B cell (primary cell): ENCODE results near the gene NBAS. TPM values are rescaled to one million over a fixed set of nuclear protein-coding genes. Genes with fewer than 3 reads are reported as not detected.

Source experiments
- ATAC-seq: fragments of 200-7000 bp; cut with Tn5 transposase; one replicate; pipeline ENCODE4 v1.10.0; 2021; ENCODE audit warnings: low read depth, mild to moderate bottlenecking, moderate number of reproducible peaks, moderate library complexity
- CTCF ChIA-PET: fragments of 350-600 bp; sonication (Branson Sonifier 250); formaldehyde crosslinking; loops from one replicate; lab custom pipeline; 2021; ENCODE audit warnings: antibody characterized with exemption, inconsistent platforms; lab: Charles Lee
- POLR2A ChIA-PET: fragments of 350-600 bp; sonication (Branson Sonifier 250); formaldehyde crosslinking; loops from one replicate; lab custom pipeline; 2021; ENCODE audit warnings: antibody characterized with exemption; lab: Charles Lee
- DNase-seq: peaks from one replicate; pipeline ENCODE4 v3.0.0; 2013
- H2AFZ ChIP-seq: 2 replicates; pipeline ENCODE4 v1.6.1; 2012; ENCODE audit warnings: mild to moderate bottlenecking, low read depth, low read length; ENCODE audit not compliant: insufficient read depth, poor library complexity, severe bottlenecking
- H3K27ac ChIP-seq, 2 donors: 1 replicate in 1 of 2; 2 replicates in 1 of 2; pipeline ENCODE4 v1.5.1; 2012 to 2013; ENCODE audit warnings: low read length in 2 of 2, mild to moderate bottlenecking in 2 of 2, moderate library complexity in 1 of 2
- H3K27me3 ChIP-seq, 4 experiments: fragments of 200-600 bp in 1 of 4; sonication (generic) in 1 of 4; replicated peaks in 1 of 4; 1 replicate in 2 of 4; 2 replicates in 2 of 4; pipeline versions ENCODE4 v1.6.1 to v1.7.0; 2013 to 2016; ENCODE audit warnings: low read length in 3 of 4, mild to moderate bottlenecking in 2 of 4, mixed read lengths in 1 of 4, moderate library complexity in 1 of 4; ENCODE audit not compliant: insufficient read depth in 4 of 4, control insufficient read depth in 3 of 4; ENCODE audit errors: control extremely low read depth in 1 of 4
- H3K36me3 ChIP-seq, 2 experiments: replicated peaks in 1 of 2; 1 replicate in 1 of 2; 2 replicates in 1 of 2; pipeline versions ENCODE4 v1.6.1 to v1.7.1; 2013; ENCODE audit warnings: low read length in 1 of 2; ENCODE audit not compliant: insufficient read depth in 2 of 2, control insufficient read depth in 1 of 2; ENCODE audit errors: control extremely low read depth in 1 of 2, extremely low read depth in 1 of 2
- H3K4me1 ChIP-seq, 2 donors: fragments of 200-600 bp in 1 of 2; sonication (generic) in 1 of 2; 1 replicate in 1 of 2; 2 replicates in 1 of 2; pipeline versions ENCODE4 v1.5.1 to v1.6.1; 2013 to 2017; ENCODE audit warnings: low read length in 2 of 2; ENCODE audit not compliant: control insufficient read depth in 2 of 2, insufficient read depth in 2 of 2
- H3K4me2 ChIP-seq: replicated peaks from 2 replicates; pipeline ENCODE3; 2012; ENCODE audit warnings: mild to moderate bottlenecking, low read depth, low read length; ENCODE audit not compliant: poor library complexity, severe bottlenecking
- H3K4me3 ChIP-seq, 5 experiments: fragments of 200-600 bp in 1 of 5; sonication (generic) in 1 of 5; 1 replicate in 3 of 5; 2 replicates in 2 of 5; pipeline versions ENCODE4 v1.5.1 to v1.7.0; 2011 to 2016; ENCODE audit warnings: low read length in 4 of 5, mild to moderate bottlenecking in 4 of 5, low read depth in 2 of 5, control low read depth in 1 of 5, moderate library complexity in 1 of 5; ENCODE audit not compliant: insufficient read depth in 1 of 5; ENCODE audit errors: control extremely low read depth in 1 of 5, extremely low read depth in 1 of 5
- H3K79me2 ChIP-seq: fragments of 200-600 bp; sonication (generic); one replicate; pipeline ENCODE4 v1.6.0; 2016; ENCODE audit warnings: low read length; ENCODE audit not compliant: control insufficient read depth, insufficient read depth
- H3K9ac ChIP-seq: fragments of 200-600 bp; sonication (generic); 2 replicates; pipeline ENCODE4 v1.6.1; 2017; ENCODE audit warnings: mild to moderate bottlenecking, low read length, moderate library complexity
- H3K9me3 ChIP-seq, 3 donors: one replicate each; pipeline versions ENCODE4 v1.6.1 to v1.7.1; 2013; ENCODE audit warnings: low read length in 2 of 3; ENCODE audit not compliant: control insufficient read depth in 2 of 3, insufficient read depth in 1 of 3; ENCODE audit errors: control extremely low read depth in 1 of 3
- H4K20me1 ChIP-seq: 2 replicates; pipeline ENCODE4 v1.6.0; 2012; ENCODE audit warnings: mild to moderate bottlenecking, low read length; ENCODE audit not compliant: insufficient read depth, control insufficient read depth, poor library complexity, severe bottlenecking
- H3K27ac Mint-ChIP-seq: one replicate; pipeline ENCODE4 v1.8.0; 2021; ENCODE audit warnings: mixed read lengths
- H3K27me3 Mint-ChIP-seq: one replicate; pipeline ENCODE4 v1.8.0; 2021; ENCODE audit warnings: mixed read lengths
- H3K4me1 Mint-ChIP-seq: one replicate; pipeline ENCODE4 v1.8.0; 2021; ENCODE audit warnings: mixed read lengths
- H3K4me3 Mint-ChIP-seq: one replicate; pipeline ENCODE4 v1.8.0; 2021; ENCODE audit warnings: mixed read lengths
- H3K9me3 Mint-ChIP-seq: one replicate; pipeline ENCODE4 v1.8.0; 2022; ENCODE audit warnings: mixed read lengths; ENCODE audit not compliant: insufficient read depth
- EZH2 ChIP-seq: IDR thresholded peaks from 2 replicates; pipeline ENCODE4 v1.6.1; 2012; ENCODE audit warnings: borderline replicate concordance, low read depth, mild to moderate bottlenecking, moderate library complexity, low read length; ENCODE audit not compliant: insufficient read depth, poor library complexity, severe bottlenecking
- WGBS: methylation state at CpG from one replicate; pipeline ENCODE4 v1.1.5; 2013; ENCODE audit warnings: missing lambda C conversion rate; ENCODE audit not compliant: insufficient coverage; 5-methylcytosine and 5-hydroxymethylcytosine counted together
- intact Hi-C: fragments of 100-400 bp; cut with micrococcal nuclease; formaldehyde crosslinking; loops from one replicate; pipeline ENCODE4 v1.10.0; 2022
- polyA plus RNA-seq: library from polyadenylated mRNA; depleted of rRNA; stranded (reverse); fragments of >200 nt; gene quantifications from 2 replicates; pipeline ENCODE4 v1.2.3, GENCODE V29; 2012
- total RNA-seq, 2 donors: library from RNA; stranded (reverse); fragments of 120-200 nt in 1 of 2; gene quantifications; 1 replicate in 1 of 2; 2 replicates in 1 of 2; pipeline versions ENCODE4 v1.2.3 to v1.2.4, GENCODE V29; 2013 to 2022
- TF ChIP-seq, protein P1 (sequence below): fragments of 200-600 bp; IDR thresholded peaks from one replicate; pipeline ENCODE4 v1.8.0; 2022; ENCODE audit warnings: antibody characterized with exemption, mild to moderate bottlenecking

NBAS gene
- total and polyA plus RNA-seq, 2 donors (not counting 1 experiment from before 2014, with no cell fraction given): 10.6 to 37.3 TPM

DNA sequence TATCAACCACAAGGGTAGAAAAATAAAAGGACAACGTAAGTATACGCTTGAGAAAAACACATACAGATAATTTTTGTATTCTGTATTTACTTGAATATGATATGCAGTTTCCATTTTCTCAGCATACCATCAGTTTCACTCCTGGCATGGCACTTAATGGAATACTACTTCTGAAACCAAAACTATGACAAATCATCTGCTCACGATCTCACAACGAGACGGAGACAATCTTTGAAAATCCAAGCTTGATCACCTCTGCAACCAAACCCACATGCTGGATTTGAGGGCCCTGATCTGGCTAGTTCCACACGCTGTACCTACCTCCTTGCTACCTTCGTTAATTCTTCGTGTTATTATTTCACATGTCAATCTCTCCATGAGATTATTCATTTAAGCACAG, 387.6 kb downstream of the NBAS start:
- no peaks in the 10 kb centered on the region for H3K9me3 ChIP-seq
- CTCF ChIA-PET: no interaction called here

DNA sequence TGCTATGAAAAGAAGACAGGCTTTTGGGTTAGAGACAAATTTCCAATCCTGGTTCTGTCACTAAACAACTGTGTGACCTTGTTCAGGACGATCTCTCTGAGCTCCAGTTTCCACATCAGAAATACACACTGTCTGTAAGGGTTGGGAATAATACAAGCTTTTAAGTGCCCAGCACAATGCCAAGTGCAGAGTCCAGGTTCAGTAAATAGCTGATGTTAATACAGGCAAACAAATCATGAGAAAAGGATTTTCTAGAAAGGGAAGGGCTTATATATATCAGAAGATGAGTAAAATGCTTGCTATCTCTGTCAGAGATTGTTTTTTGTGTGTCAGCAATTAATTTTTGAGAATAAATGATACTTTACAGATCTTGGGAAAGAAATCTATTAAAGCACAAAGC, 388.3 kb downstream of the NBAS start:
- Mint-ChIP-seq H3K4me3 (no peak overlapping the region), H3K9me3 (no peaks in the 10 kb centered on the region), H3K4me1 (no peaks in the 10 kb centered on the region), H3K27ac (no peak overlapping the region), H3K27me3 (no peaks in the 10 kb centered on the region)
- no peak for TF ChIP-seq EZH2
- TF ChIP-seq, protein P1, sequence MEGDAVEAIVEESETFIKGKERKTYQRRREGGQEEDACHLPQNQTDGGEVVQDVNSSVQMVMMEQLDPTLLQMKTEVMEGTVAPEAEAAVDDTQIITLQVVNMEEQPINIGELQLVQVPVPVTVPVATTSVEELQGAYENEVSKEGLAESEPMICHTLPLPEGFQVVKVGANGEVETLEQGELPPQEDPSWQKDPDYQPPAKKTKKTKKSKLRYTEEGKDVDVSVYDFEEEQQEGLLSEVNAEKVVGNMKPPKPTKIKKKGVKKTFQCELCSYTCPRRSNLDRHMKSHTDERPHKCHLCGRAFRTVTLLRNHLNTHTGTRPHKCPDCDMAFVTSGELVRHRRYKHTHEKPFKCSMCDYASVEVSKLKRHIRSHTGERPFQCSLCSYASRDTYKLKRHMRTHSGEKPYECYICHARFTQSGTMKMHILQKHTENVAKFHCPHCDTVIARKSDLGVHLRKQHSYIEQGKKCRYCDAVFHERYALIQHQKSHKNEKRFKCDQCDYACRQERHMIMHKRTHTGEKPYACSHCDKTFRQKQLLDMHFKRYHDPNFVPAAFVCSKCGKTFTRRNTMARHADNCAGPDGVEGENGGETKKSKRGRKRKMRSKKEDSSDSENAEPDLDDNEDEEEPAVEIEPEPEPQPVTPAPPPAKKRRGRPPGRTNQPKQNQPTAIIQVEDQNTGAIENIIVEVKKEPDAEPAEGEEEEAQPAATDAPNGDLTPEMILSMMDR: no peak
- no peak overlapping the region for H3K4me2 ChIP-seq
- no peaks in the 10 kb centered on the region for H3K9me3 ChIP-seq
- H3K4me1 ChIP-seq: no peaks in the 10 kb centered on the region
- no peaks in the 10 kb centered on the region for H4K20me1 ChIP-seq
- WGBS: no CpG with 5 or more reads among the region's 1 CpG
- ATAC-seq (no peak), DNase-seq (no peak)
- intact Hi-C loops: no loop called here
- ChIA-PET CTCF (no interaction called here), POLR2A (no interaction called here)
- H3K27me3 ChIP-seq: no peaks in the 10 kb centered on the region
- no peak overlapping the region for H3K9ac ChIP-seq
- no peak overlapping the region for H3K4me3 ChIP-seq
- peaks cover 0 to 14% of the 10 kb centered on the region in 2 experiments for H3K36me3 ChIP-seq
- H3K79me2 ChIP-seq: no peaks in the 10 kb centered on the region
- no peak overlapping the region for H2AFZ ChIP-seq
- no peak overlapping the region for H3K27ac ChIP-seq

More for the DNA sequence above, 387.6 kb downstream of the NBAS start:
- DNase-seq (no peak), ATAC-seq (no peak)
- Histone ChIP-seq H3K27ac (no peak overlapping the region), H3K79me2 (no peaks in the 10 kb centered on the region), H3K4me3 (no peak overlapping the region), H3K4me2 (no peak overlapping the region), H3K9ac (no peak overlapping the region), H4K20me1 (no peaks in the 10 kb centered on the region), H3K4me1 (no peaks in the 10 kb centered on the region), H2AFZ (no peak overlapping the region), H3K36me3 (peaks cover 0 to 15% of the 10 kb centered on the region in 2 experiments), H3K27me3 (no peaks in the 10 kb centered on the region)
- POLR2A ChIA-PET: no interaction called here
- Mint-ChIP-seq H3K4me1 (no peaks in the 10 kb centered on the region), H3K9me3 (no peaks in the 10 kb centered on the region), H3K27ac (no peak overlapping the region), H3K27me3 (no peaks in the 10 kb centered on the region), H3K4me3 (no peak overlapping the region)
- WGBS: 93% methylated on average over 6 of the region's 8 CpGs
- TF ChIP-seq, protein P1: no peak
- TF ChIP-seq EZH2: no peak
- intact Hi-C loops: no loop called here
